Uterus (tissue), 4 donors: ENCODE results near the gene GRPEL2. TPM values are rescaled to one million over a fixed set of nuclear protein-coding genes. Genes with fewer than 3 reads are reported as not detected.
"Not testable (repeated sequence)": the region's sequence is repeated elsewhere in the genome, so short reads cannot be mapped to it uniquely, and the experiment has no call there.

Source experiments
- DNase-seq, 2 donors: peaks; one replicate each; pipeline ENCODE4 v3.0.0-alpha.2; 2019 to 2020
- H3K27ac ChIP-seq, 2 donors: fragments of 200-600 bp; sonication (generic); 1 replicate in 1 of 2; 2 replicates in 1 of 2; pipeline ENCODE4 v1.5.1; 2016 to 2018
- H3K27me3 ChIP-seq, 2 donors: fragments of 200-600 bp; sonication (generic); one replicate each; pipeline ENCODE4 v1.5.1; 2018 to 2019; ENCODE audit warnings: control low read depth in 1 of 2
- H3K36me3 ChIP-seq, 2 donors: fragments of 200-600 bp; sonication (generic); one replicate each; pipeline ENCODE4 v1.5.1; 2019; ENCODE audit warnings: control low read depth in 1 of 2
- H3K4me1 ChIP-seq, 2 donors: fragments of 200-600 bp; sonication (generic); one replicate each; pipeline ENCODE4 v1.5.1; 2018 to 2019; ENCODE audit warnings: control low read depth in 1 of 2
- H3K4me3 ChIP-seq, 2 donors: fragments of 200-600 bp; sonication (generic); 1 replicate in 1 of 2; 2 replicates in 1 of 2; pipeline ENCODE4 v1.5.1; 2018 to 2019; ENCODE audit warnings: mild to moderate bottlenecking in 1 of 2
- H3K9me3 ChIP-seq, 2 donors: fragments of 200-600 bp; sonication (generic); one replicate each; pipeline ENCODE4 v1.5.1; 2019; ENCODE audit warnings: control low read depth in 1 of 2
- CTCF ChIP-seq, 4 experiments: fragments of 200-600 bp in 2 of 4; fragments of 450-650 bp in 2 of 4; sonication (generic) in 2 of 4; IDR thresholded peaks; one replicate each; pipeline ENCODE4 v1.5.1; 2016 to 2019; ENCODE audit warnings: antibody characterized with exemption in 4 of 4, mild to moderate bottlenecking in 2 of 4, moderate library complexity in 1 of 4
- POLR2A ChIP-seq, 2 donors: fragments of 450-650 bp; IDR thresholded peaks; one replicate each; pipeline ENCODE4 v1.6.1; 2016; ENCODE audit warnings: antibody characterized with exemption in 2 of 2, mild to moderate bottlenecking in 1 of 2, moderate library complexity in 1 of 2
- intact Hi-C: fragments of 100-400 bp; cut with DNase I; formaldehyde crosslinking; loops from one replicate; pipeline ENCODE4 v1.15.1; 2023; ENCODE audit warnings: low total_unique reads
- total RNA-seq, 4 donors: library from RNA; depleted of rRNA in 3 of 4; stranded (reverse); fragments of >200 nt in 3 of 4; gene quantifications; one replicate each; pipeline versions ENCODE4 v1.1.0 to v1.2.4, GENCODE V29; 2014 to 2023
- donor health status: DM: yes; HTN: yes; CAD: no.

The GRPEL2 gene
- total RNA-seq, 4 donors from 2014 or later = 13.5 to 27.0 (median 22.6) TPM

GRCh38 chr5:149392718-149393117 lies 47.4 kb downstream of the GRPEL2 start:
- no peaks in the 10 kb centered on the region for H3K9me3 ChIP-seq
- H3K36me3 ChIP-seq = no peaks in the 10 kb centered on the region
- no peaks in the 10 kb centered on the region for H3K27me3 ChIP-seq
- H3K27ac ChIP-seq = no peak overlapping the region
- DNase-seq = no peak
- no peak overlapping the region for H3K4me3 ChIP-seq
- intact Hi-C loops = no loop called here
- peaks cover 11 to 14% of the 10 kb centered on the region in 2 donors for H3K4me1 ChIP-seq
- TF ChIP-seq POLR2A (IDR thresholded peaks at IDR 0.05) (no peak), CTCF (IDR thresholded peaks at IDR 0.05) (no peak)

GRCh38 chr5:149394996-149395395 lies 49.7 kb downstream of the GRPEL2 start:
- H3K36me3 ChIP-seq, H3K9me3 ChIP-seq, H3K27ac ChIP-seq, DNase-seq, H3K27me3 ChIP-seq, H3K4me3 ChIP-seq, H3K4me1 ChIP-seq, intact Hi-C loops: not testable (repeated sequence)

GRCh38 chr5:149397530-149397929 lies 52.2 kb downstream of the GRPEL2 start:
- DNase-seq = peak; percentile 71 to 87
- no peaks in the 10 kb centered on the region for H3K4me1 ChIP-seq
- intact Hi-C loops = no loop called here
- no peaks in the 10 kb centered on the region for H3K27me3 ChIP-seq
- peak overlapping the region; percentile 40 to 51 for H3K27ac ChIP-seq
- no peaks in the 10 kb centered on the region for H3K36me3 ChIP-seq
- H3K9me3 ChIP-seq = no peaks in the 10 kb centered on the region
- TF ChIP-seq CTCF (IDR thresholded peaks at IDR 0.05) (no peak), POLR2A (IDR thresholded peaks at IDR 0.05) (no peak)
- no peak overlapping the region for H3K4me3 ChIP-seq

GRCh38 chr5:149398747-149399266 lies 53.5 kb downstream of the GRPEL2 start:
- intact Hi-C loops, H3K36me3 ChIP-seq, H3K4me1 ChIP-seq, H3K4me3 ChIP-seq, H3K27me3 ChIP-seq, DNase-seq, H3K9me3 ChIP-seq: not testable (repeated sequence)
- peak overlapping the region in 1 of 2 donors; percentile 51 for H3K27ac ChIP-seq

- no peaks in the 10 kb centered on the region for H3K9me3 ChIP-seq
- DNase-seq = no peak
- no peaks in the 10 kb centered on the region for H3K36me3 ChIP-seq
- no peak overlapping the region for H3K4me3 ChIP-seq
- no peaks in the 10 kb centered on the region for H3K27me3 ChIP-seq
- no peak for TF ChIP-seq CTCF (IDR thresholded peaks at IDR 0.05)
- TF ChIP-seq POLR2A (IDR thresholded peaks at IDR 0.05) = no peak
- intact Hi-C loops = no loop called here
- peak overlapping the region; percentile 72 to 75 for H3K27ac ChIP-seq
- H3K4me1 ChIP-seq = peaks cover 4 to 11% of the 10 kb centered on the region in 2 donors
These were observed 54.5 kb downstream of the GRPEL2 start for GRCh38 chr5:149399775-149400174.

- H3K27ac ChIP-seq = peak overlapping the region; percentile 72 to 75
These were observed 55.0 kb downstream of the GRPEL2 start for GRCh38 chr5:149400304-149400703.

More at GRCh38 chr5:149400304-149400703, 55.0 kb downstream of the GRPEL2 start:
- TF ChIP-seq POLR2A (IDR thresholded peaks at IDR 0.05) (no peak), CTCF (IDR thresholded peaks at IDR 0.05) (no peak)
- Histone ChIP-seq H3K4me1 (peaks cover 9 to 16% of the 10 kb centered on the region in 2 donors), H3K27me3 (no peaks in the 10 kb centered on the region), H3K36me3 (no peaks in the 10 kb centered on the region), H3K4me3 (no peak overlapping the region), H3K9me3 (no peaks in the 10 kb centered on the region)
- intact Hi-C loops = no loop called here
- DNase-seq = no peak
